CD4-positive, alpha-beta T cell treated with Interleukin-6 at 100 ng/mL for 8 hours (primary cell): ENCODE data around the gene CHI3L1.

Experiments
- DNase-seq: peaks from one replicate; pipeline ENCODE4 v3.0.0-alpha.2; 2020; ENCODE audit warnings: mixed read lengths, low spot score

The CHI3L1 gene

GRCh38 chr1:203150511-203151297 is 35.8 kb downstream of the CHI3L1 start:
- no peak for DNase-seq

GRCh38 chr1:203149188-203149840 is 37.2 kb downstream of the CHI3L1 start:
- DNase-seq = no peak

- no peak for DNase-seq
These were observed 37.9 kb downstream of the CHI3L1 start for GRCh38 chr1:203148579-203148978.

- no peak for DNase-seq
These were observed 38.4 kb downstream of the CHI3L1 start for GRCh38 chr1:203148127-203148526.

- DNase-seq = no peak
These were observed 39.1 kb downstream of the CHI3L1 start for GRCh38 chr1:203147376-203147775.

GRCh38 chr1:203146537-203146936 is 40.0 kb downstream of the CHI3L1 start:
- no peak for DNase-seq

GRCh38 chr1:203146042-203146369 is 40.5 kb downstream of the CHI3L1 start:
- no peak for DNase-seq

GRCh38 chr1:203145321-203146041 is 41.0 kb downstream of the CHI3L1 start:
- no peak for DNase-seq

- no peak for DNase-seq
These were observed 41.8 kb downstream of the CHI3L1 start for GRCh38 chr1:203144661-203145060.

GRCh38 chr1:203143641-203144040 is 42.9 kb downstream of the CHI3L1 start:
- DNase-seq = no peak

- DNase-seq = no peak
These were observed 43.7 kb downstream of the CHI3L1 start for GRCh38 chr1:203142684-203143408.

- DNase-seq = no peak
These were observed 44.4 kb downstream of the CHI3L1 start for GRCh38 chr1:203142124-203142523.

- no peak for DNase-seq
These were observed 45.6 kb downstream of the CHI3L1 start for GRCh38 chr1:203140743-203141520.

GRCh38 chr1:203139976-203140475 is 46.5 kb downstream of the CHI3L1 start:
- no peak for DNase-seq

- DNase-seq = no peak
These were observed 48.4 kb downstream of the CHI3L1 start for GRCh38 chr1:203138066-203138465.

- no peak for DNase-seq
These were observed 49.2 kb downstream of the CHI3L1 start for GRCh38 chr1:203137324-203137723.

GRCh38 chr1:203136409-203137042 is 50.0 kb downstream of the CHI3L1 start:
- no peak for DNase-seq

- DNase-seq = no peak
These were observed 50.7 kb downstream of the CHI3L1 start for GRCh38 chr1:203135636-203136305.

GRCh38 chr1:203133970-203134725 is 52.4 kb downstream of the CHI3L1 start:
- DNase-seq = no peak
